Suprapubic skin (tissue), 4 donors: ENCODE data around the gene ABLIM2.

Source experiments
- CTCF ChIP-seq, 2 donors: fragments of 200-600 bp in 1 of 2; fragments of 450-650 bp in 1 of 2; sonication (generic) in 1 of 2; IDR thresholded peaks; one replicate each; pipeline ENCODE4 v1.5.1; 2016 to 2019; ENCODE audit warnings: antibody characterized with exemption in 2 of 2, mild to moderate bottlenecking in 1 of 2, moderate library complexity in 1 of 2
- POLR2A ChIP-seq, 2 donors: fragments of 450-650 bp; IDR thresholded peaks; one replicate each; pipeline ENCODE4 v1.6.1; 2017; ENCODE audit warnings: antibody characterized with exemption in 2 of 2, mild to moderate bottlenecking in 2 of 2, moderate library complexity in 2 of 2
- POLR2AphosphoS5 ChIP-seq, 3 donors: sonication (generic); formaldehyde crosslinking; IDR thresholded peaks; one replicate each; pipeline ENCODE4 v1.6.1; 2017; ENCODE audit warnings: antibody characterized with exemption in 3 of 3

GRCh38 chr4:8120501-8120900, 38.1 kb downstream of the ABLIM2 start:
- TF ChIP-seq CTCF (IDR thresholded peaks at IDR 0.05) (no peak), POLR2AphosphoS5 (IDR thresholded peaks at IDR 0.05) (no peak), POLR2A (IDR thresholded peaks at IDR 0.05) (no peak)
